ENCODE results near the gene GPLD1.

Gene GPLD1

GRCh38 chr6:24472181-24472580, 17.2 kb downstream of the GPLD1 start:
- in situ Hi-C loops (cut with MboI; ENCODE audit: low pct_unique_long_range_greater_than_20kb, low sequenced_read_pairs): no loop called here
- DNase-seq: no peak

- no peak for DNase-seq
- in situ Hi-C loops (cut with MboI; ENCODE audit: low pct_unique_long_range_greater_than_20kb, low sequenced_read_pairs): no loop called here
Measured at GRCh38 chr6:24469811-24470210, 19.6 kb downstream of the GPLD1 start.

- DNase-seq: no peak
- in situ Hi-C loops (cut with MboI; ENCODE audit: low pct_unique_long_range_greater_than_20kb, low sequenced_read_pairs): no loop called here
Measured at GRCh38 chr6:24464253-24465038, 24.9 kb downstream of the GPLD1 start.

GRCh38 chr6:24460966-24461365, 28.4 kb downstream of the GPLD1 start:
- no peak for DNase-seq
- in situ Hi-C loops (cut with MboI; ENCODE audit: low pct_unique_long_range_greater_than_20kb, low sequenced_read_pairs): no loop called here

GRCh38 chr6:24458941-24459340, 30.4 kb downstream of the GPLD1 start:
- DNase-seq: no peak
- in situ Hi-C loops (cut with MboI; ENCODE audit: low pct_unique_long_range_greater_than_20kb, low sequenced_read_pairs): no loop called here

- DNase-seq: no peak
- in situ Hi-C loops (cut with MboI; ENCODE audit: low pct_unique_long_range_greater_than_20kb, low sequenced_read_pairs): no loop called here
Measured at GRCh38 chr6:24458134-24458533, 31.2 kb downstream of the GPLD1 start.

- DNase-seq: no peak
- in situ Hi-C loops (cut with MboI; ENCODE audit: low pct_unique_long_range_greater_than_20kb, low sequenced_read_pairs): no loop called here
Measured at GRCh38 chr6:24455061-24455460, 34.3 kb downstream of the GPLD1 start.

- in situ Hi-C loops (cut with MboI; ENCODE audit: low pct_unique_long_range_greater_than_20kb, low sequenced_read_pairs): no loop called here
Measured at GRCh38 chr6:24454452-24454851, 34.9 kb downstream of the GPLD1 start.

GRCh38 chr6:24453921-24454320, 35.5 kb downstream of the GPLD1 start:
- in situ Hi-C loops (cut with MboI; ENCODE audit: low pct_unique_long_range_greater_than_20kb, low sequenced_read_pairs): no loop called here
- no peak for DNase-seq

More at GRCh38 chr6:24454452-24454851, 34.9 kb downstream of the GPLD1 start:
- no peak for DNase-seq

- in situ Hi-C loops (cut with MboI; ENCODE audit: low pct_unique_long_range_greater_than_20kb, low sequenced_read_pairs): no loop called here
- DNase-seq: no peak
Measured at GRCh38 chr6:24451581-24452388, 37.6 kb downstream of the GPLD1 start.

GRCh38 chr6:24448828-24449525, 40.4 kb downstream of the GPLD1 start:
- in situ Hi-C loops (cut with MboI; ENCODE audit: low pct_unique_long_range_greater_than_20kb, low sequenced_read_pairs): no loop called here
- no peak for DNase-seq

- DNase-seq: no peak
- in situ Hi-C loops (cut with MboI; ENCODE audit: low pct_unique_long_range_greater_than_20kb, low sequenced_read_pairs): no loop called here
Measured at GRCh38 chr6:24448396-24448795, 41.0 kb downstream of the GPLD1 start.

GRCh38 chr6:24446670-24447069, 42.7 kb downstream of the GPLD1 start:
- in situ Hi-C loops (cut with MboI; ENCODE audit: low pct_unique_long_range_greater_than_20kb, low sequenced_read_pairs): no loop called here
- no peak for DNase-seq

GRCh38 chr6:24445704-24446103, 43.7 kb downstream of the GPLD1 start:
- in situ Hi-C loops (cut with MboI; ENCODE audit: low pct_unique_long_range_greater_than_20kb, low sequenced_read_pairs): no loop called here
- no peak for DNase-seq

- DNase-seq: no peak
Measured at GRCh38 chr6:24444588-24444987, 44.8 kb downstream of the GPLD1 start.

GRCh38 chr6:24441599-24441904, 47.8 kb downstream of the GPLD1 start:
- DNase-seq: no peak
- in situ Hi-C loops (cut with MboI; ENCODE audit: low pct_unique_long_range_greater_than_20kb, low sequenced_read_pairs): no loop called here

More at GRCh38 chr6:24444588-24444987, 44.8 kb downstream of the GPLD1 start:
- in situ Hi-C loops (cut with MboI; ENCODE audit: low pct_unique_long_range_greater_than_20kb, low sequenced_read_pairs): no loop called here

- in situ Hi-C loops (cut with MboI; ENCODE audit: low pct_unique_long_range_greater_than_20kb, low sequenced_read_pairs): no loop called here
Measured at GRCh38 chr6:24440897-24441598, 48.3 kb downstream of the GPLD1 start.

GRCh38 chr6:24439858-24440539, 49.4 kb downstream of the GPLD1 start:
- in situ Hi-C loops (cut with MboI; ENCODE audit: low pct_unique_long_range_greater_than_20kb, low sequenced_read_pairs): no loop called here
- no peak for DNase-seq

More at GRCh38 chr6:24440897-24441598, 48.3 kb downstream of the GPLD1 start:
- no peak for DNase-seq

- no peak for DNase-seq
- in situ Hi-C loops (cut with MboI; ENCODE audit: low pct_unique_long_range_greater_than_20kb, low sequenced_read_pairs): no loop called here
Measured at GRCh38 chr6:24436979-24437378, 52.4 kb downstream of the GPLD1 start.

Data from KBM-7 (cell line).